Smooth muscle cell (in vitro differentiated cells): ENCODE results near the gene TP63. TPM values are rescaled to one million over a fixed set of nuclear protein-coding genes. Genes with fewer than 3 reads are reported as not detected.
"Not testable (repeated sequence)": the region's sequence is repeated elsewhere in the genome, so short reads cannot be mapped to it uniquely, and the experiment has no call there.

Experiments
- DNase-seq: peaks from one replicate; lab custom pipeline; 2025; ENCODE audit not compliant: unreplicated experiment; lab: John Stamatoyannopoulos, UW
- H2AFZ ChIP-seq: fragments of 200-600 bp; sonication (generic); 2 replicates; pipeline ENCODE4 v1.6.0; 2016; ENCODE audit warnings: antibody characterized with exemption, low read depth, mild to moderate bottlenecking
- H3F3A ChIP-seq: fragments of 200-600 bp; sonication (generic); 2 replicates; pipeline ENCODE4 v1.6.0; 2017; ENCODE audit warnings: antibody characterized with exemption, low read depth
- H3K27ac ChIP-seq: fragments of 200-600 bp; sonication (generic); 2 replicates; pipeline ENCODE4 v1.5.1; 2016; ENCODE audit warnings: low read depth, mild to moderate bottlenecking
- H3K27me3 ChIP-seq: fragments of 200-600 bp; sonication (generic); 2 replicates; pipeline ENCODE4 v1.6.1; 2016; ENCODE audit warnings: low read depth, mild to moderate bottlenecking
- H3K36me3 ChIP-seq: fragments of 200-600 bp; sonication (generic); 2 replicates; pipeline ENCODE4 v1.5.1; 2016; ENCODE audit warnings: low read depth
- H3K4me1 ChIP-seq: fragments of 200-600 bp; sonication (generic); 2 replicates; pipeline ENCODE4 v1.5.1; 2016; ENCODE audit warnings: low read depth
- H3K4me2 ChIP-seq: fragments of 200-600 bp; sonication (generic); 2 replicates; pipeline ENCODE4 v1.6.0; 2016; ENCODE audit warnings: mild to moderate bottlenecking
- H3K4me3 ChIP-seq: fragments of 200-600 bp; sonication (generic); 2 replicates; pipeline ENCODE4 v1.5.1; 2016; ENCODE audit warnings: mild to moderate bottlenecking
- H3K79me2 ChIP-seq: fragments of 200-600 bp; sonication (generic); 2 replicates; pipeline ENCODE4 v1.6.0; 2016; ENCODE audit warnings: low read depth, mild to moderate bottlenecking
- H3K9ac ChIP-seq: fragments of 200-600 bp; sonication (generic); 2 replicates; pipeline ENCODE4 v1.6.0; 2016; ENCODE audit warnings: low read depth
- H3K9me3 ChIP-seq: fragments of 200-600 bp; sonication (generic); replicated peaks from 2 replicates; pipeline ENCODE4 v1.5.1; 2016; ENCODE audit warnings: low read depth
- H4K20me1 ChIP-seq: fragments of 200-600 bp; sonication (generic); 2 replicates; pipeline ENCODE4 v1.6.0; 2016; ENCODE audit warnings: low read depth
- WGBS: methylation state at CpG from one replicate; pipeline ENCODE4 v1.1.7; 2016; ENCODE audit warnings: low lambda C conversion rate; 5-methylcytosine and 5-hydroxymethylcytosine counted together
- polyA plus RNA-seq: library from polyadenylated mRNA; unstranded; fragments of >200 nt; fragmentation: Nextera tagmentation; extraction: Ambion mirVana; gene quantifications from 2 replicates; pipeline ENCODE4 v1.2.1, GENCODE V29; 2016
- total RNA-seq: library from RNA; depleted of rRNA; stranded (reverse); fragments of >200 nt; gene quantifications from 2 replicates; pipeline ENCODE4 v1.2.3, GENCODE V29; 2014
- TF ChIP-seq, protein P1 (sequence below): fragments of 200-600 bp; sonication (generic); IDR thresholded peaks from 2 replicates; pipeline ENCODE4 v1.5.1; 2017; ENCODE audit warnings: borderline replicate concordance, mild to moderate bottlenecking, antibody characterized with exemption; ENCODE audit not compliant: insufficient read depth, poor library complexity, severe bottlenecking

The TP63 gene
- total and polyA plus RNA-seq, 2 experiments from 2014 or later: 1.9 to 27.1 TPM

DNA sequence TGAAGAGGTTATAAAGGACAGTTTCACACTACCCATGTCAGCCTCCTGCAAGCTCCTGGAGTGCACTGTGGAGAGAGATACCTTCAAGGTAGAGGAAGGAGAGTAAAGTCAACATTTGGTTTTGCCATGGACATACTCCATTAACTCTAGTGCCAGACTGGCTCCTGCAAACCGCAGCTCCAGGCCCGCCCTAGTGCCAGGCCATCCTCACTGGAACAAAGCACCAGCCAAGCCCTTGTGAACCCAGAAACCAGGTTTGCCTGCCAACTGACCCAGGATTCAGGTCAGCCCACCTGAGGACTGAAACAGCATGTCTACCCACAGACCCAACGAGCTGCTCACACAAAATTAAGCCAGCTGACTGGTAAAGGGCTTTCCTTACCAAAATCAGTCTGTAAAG is 41.0 kb upstream of the TP63 start:
- H3K4me3 ChIP-seq: no peak overlapping the region
- no peaks in the 10 kb centered on the region for H4K20me1 ChIP-seq
- no peaks in the 10 kb centered on the region for H3K36me3 ChIP-seq
- H3K9ac ChIP-seq: no peak overlapping the region
- no peaks in the 10 kb centered on the region for H3K9me3 ChIP-seq
- TF ChIP-seq, protein P1, sequence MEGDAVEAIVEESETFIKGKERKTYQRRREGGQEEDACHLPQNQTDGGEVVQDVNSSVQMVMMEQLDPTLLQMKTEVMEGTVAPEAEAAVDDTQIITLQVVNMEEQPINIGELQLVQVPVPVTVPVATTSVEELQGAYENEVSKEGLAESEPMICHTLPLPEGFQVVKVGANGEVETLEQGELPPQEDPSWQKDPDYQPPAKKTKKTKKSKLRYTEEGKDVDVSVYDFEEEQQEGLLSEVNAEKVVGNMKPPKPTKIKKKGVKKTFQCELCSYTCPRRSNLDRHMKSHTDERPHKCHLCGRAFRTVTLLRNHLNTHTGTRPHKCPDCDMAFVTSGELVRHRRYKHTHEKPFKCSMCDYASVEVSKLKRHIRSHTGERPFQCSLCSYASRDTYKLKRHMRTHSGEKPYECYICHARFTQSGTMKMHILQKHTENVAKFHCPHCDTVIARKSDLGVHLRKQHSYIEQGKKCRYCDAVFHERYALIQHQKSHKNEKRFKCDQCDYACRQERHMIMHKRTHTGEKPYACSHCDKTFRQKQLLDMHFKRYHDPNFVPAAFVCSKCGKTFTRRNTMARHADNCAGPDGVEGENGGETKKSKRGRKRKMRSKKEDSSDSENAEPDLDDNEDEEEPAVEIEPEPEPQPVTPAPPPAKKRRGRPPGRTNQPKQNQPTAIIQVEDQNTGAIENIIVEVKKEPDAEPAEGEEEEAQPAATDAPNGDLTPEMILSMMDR: no peak
- DNase-seq: no peak
- H3F3A ChIP-seq: peaks cover 4% of the 10 kb centered on the region
- no peak overlapping the region for H3K27ac ChIP-seq
- no peak overlapping the region for H3K4me2 ChIP-seq
- H3K79me2 ChIP-seq: no peaks in the 10 kb centered on the region
- WGBS: 100% methylated on average over 3 of the region's 3 CpGs
- no peaks in the 10 kb centered on the region for H3K27me3 ChIP-seq
- H2AFZ ChIP-seq: no peak overlapping the region
- no peaks in the 10 kb centered on the region for H3K4me1 ChIP-seq

DNA sequence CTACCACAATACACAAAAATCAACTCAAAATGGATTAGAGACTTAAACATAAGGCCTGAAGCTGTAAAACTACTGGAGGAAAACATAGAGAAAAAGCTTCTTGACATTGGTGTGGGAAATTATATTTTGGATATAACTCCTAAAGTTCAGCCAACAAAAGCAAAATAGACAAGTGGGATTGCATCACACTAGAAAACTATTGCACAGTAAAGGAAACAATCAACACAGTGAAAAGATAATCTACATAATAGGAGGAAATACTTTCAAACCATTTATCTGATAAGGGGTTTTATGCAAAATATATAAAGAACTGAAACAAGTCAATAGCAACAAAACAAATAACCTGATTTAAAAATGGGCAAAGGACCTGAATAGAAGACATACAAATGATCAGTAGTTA is 37.6 kb upstream of the TP63 start:
- H3F3A ChIP-seq: no peaks in the 10 kb centered on the region
- H3K4me2 ChIP-seq: no peak overlapping the region
- H2AFZ ChIP-seq: no peak overlapping the region
- H3K27ac ChIP-seq: no peak overlapping the region
- H3K4me1 ChIP-seq: no peaks in the 10 kb centered on the region
- no peak for DNase-seq
- no peaks in the 10 kb centered on the region for H3K36me3 ChIP-seq
- no peak overlapping the region for H3K9ac ChIP-seq
- H3K9me3 ChIP-seq: no peaks in the 10 kb centered on the region
- H3K79me2 ChIP-seq: no peaks in the 10 kb centered on the region
- no peaks in the 10 kb centered on the region for H4K20me1 ChIP-seq
- TF ChIP-seq, protein P1: no peak
- H3K27me3 ChIP-seq: no peaks in the 10 kb centered on the region
- H3K4me3 ChIP-seq: no peak overlapping the region

DNA sequence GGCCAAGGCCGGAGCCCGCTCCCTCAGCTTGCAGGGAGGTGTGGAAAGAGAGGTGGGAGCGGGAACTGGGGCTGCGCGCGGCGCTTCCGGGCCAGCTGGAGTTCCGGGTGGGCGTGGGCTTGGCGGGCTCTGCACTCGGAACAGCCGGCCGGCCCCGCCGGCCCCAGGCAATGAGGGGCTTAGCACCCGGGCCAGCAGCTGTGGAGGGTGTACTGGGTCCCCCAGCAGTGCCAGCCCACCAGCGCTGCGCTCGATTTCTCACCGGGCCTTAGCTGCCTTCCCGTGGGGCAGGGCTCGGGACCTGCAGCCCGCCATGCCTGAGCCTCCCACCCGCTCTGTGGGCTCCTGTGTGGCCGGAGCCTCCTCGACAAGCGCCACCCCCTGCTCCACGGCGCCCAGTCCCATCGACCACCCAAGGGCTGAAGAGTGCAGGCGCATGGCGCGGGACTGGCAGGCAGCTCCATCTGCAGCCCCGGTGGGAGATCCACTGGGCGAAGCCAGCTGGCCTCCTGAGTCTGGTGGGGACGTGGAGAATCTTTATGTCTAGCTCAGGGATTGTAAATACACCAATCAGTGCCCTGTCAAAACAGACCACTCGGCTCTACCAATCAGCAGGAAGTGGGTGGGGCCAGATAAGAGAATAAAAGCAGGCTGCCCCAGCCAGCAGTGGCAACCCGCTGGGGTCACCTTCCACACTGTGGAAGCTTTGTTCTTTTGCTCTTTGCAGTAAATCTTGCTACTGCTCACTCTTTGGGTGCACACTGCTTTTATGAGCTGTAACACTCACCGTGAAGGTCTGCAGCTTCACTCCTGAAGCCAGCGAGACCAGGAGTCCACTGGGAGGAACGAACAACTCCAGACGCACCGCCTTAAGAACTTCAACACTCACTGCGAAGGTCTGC is 34.9 kb upstream of the TP63 start:
- H4K20me1 ChIP-seq, H2AFZ ChIP-seq, H3K36me3 ChIP-seq, H3K4me1 ChIP-seq, H3F3A ChIP-seq, H3K27me3 ChIP-seq, H3K9me3 ChIP-seq, H3K27ac ChIP-seq, H3K9ac ChIP-seq, DNase-seq, H3K4me3 ChIP-seq, H3K4me2 ChIP-seq, H3K79me2 ChIP-seq: not testable (repeated sequence)
- WGBS: 95% methylated on average over 44 of the region's 45 CpGs

DNA sequence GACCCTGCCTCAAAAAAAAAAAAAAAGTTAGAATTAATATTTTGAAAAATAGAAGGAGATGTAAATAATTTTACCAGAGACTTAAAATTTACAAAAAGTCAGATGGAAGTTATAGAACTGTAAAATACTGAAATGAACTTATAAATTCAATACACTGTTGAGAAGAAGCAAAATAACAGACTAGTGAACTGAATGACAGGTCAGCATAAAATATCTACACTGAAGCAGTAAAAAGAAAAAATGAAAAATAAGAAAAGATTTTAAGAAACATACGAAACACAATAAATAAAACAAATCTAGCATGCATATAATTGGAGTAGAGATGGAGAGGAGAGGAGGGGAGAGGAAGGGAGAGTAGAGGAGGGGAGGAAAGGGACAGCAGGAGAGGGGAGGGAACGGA is 33.3 kb upstream of the TP63 start:
- Histone ChIP-seq H3K79me2 (no peaks in the 10 kb centered on the region), H3K9me3 (no peaks in the 10 kb centered on the region), H3K27me3 (no peaks in the 10 kb centered on the region), H3F3A (no peaks in the 10 kb centered on the region), H4K20me1 (no peaks in the 10 kb centered on the region), H3K27ac (no peak overlapping the region), H3K4me2 (no peak overlapping the region), H3K4me3 (no peak overlapping the region), H2AFZ (no peak overlapping the region), H3K9ac (no peak overlapping the region), H3K4me1 (no peaks in the 10 kb centered on the region), H3K36me3 (no peaks in the 10 kb centered on the region)
- DNase-seq: no peak
- WGBS: 83% methylated on average over 2 of the region's 2 CpGs
- TF ChIP-seq, protein P1: no peak
